ENCODE measurements around the gene YWHAQ. TPM values are rescaled to one million over a fixed set of nuclear protein-coding genes. Genes with fewer than 3 reads are reported as not detected.

YWHAQ gene
- total RNA-seq, 1 donor from 2014 or later = 173 TPM

DNA sequence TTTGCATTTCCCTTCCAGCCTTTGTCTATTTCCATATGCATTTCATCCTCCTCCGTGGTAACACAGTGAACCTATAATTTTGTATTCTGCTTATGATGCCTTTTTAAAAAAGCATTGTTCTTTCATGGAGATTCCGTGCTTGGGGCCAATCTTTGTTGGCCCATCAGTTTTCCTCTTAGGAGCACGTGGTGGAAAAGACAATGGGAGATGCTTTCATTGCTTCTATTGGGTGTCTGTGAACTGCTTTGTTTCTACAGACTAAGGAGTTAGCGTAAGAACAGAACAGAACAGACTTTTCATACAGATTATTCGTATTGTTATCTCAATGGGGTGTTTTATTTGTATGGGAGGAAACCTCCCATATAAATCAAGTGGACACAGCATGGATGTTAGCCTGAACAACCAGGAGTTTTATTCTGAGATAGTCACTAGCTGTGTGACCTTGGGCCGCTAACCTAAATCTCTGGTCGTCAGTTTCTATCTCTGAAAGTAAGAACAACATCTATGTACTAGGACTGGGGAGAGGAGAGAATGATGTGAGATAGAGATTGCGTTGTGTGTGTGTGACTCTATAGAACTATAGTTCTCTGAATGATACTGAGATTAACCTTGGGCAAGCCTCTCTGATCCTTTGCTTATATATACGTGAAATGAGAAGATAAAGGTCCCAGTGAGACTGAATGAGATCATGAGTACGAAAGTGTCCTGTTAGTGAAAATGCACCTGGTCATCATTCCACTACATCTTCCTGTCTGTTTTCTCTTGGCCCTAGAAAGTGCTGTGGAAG, 22.9 kb upstream of the YWHAQ start:
- intact Hi-C loops (cut with DNase I) = no loop called here
- Histone ChIP-seq H3K9me3 (no peaks in the 10 kb centered on the region), H3K27me3 (no peaks in the 10 kb centered on the region), H3K4me1 (no peaks in the 10 kb centered on the region), H3K27ac (no peak overlapping the region), H3K4me3 (no peak overlapping the region), H3K36me3 (no peaks in the 10 kb centered on the region)
- TF ChIP-seq POLR2A (IDR thresholded peaks at IDR 0.05) (no peak), POLR2AphosphoS5 (IDR thresholded peaks at IDR 0.05; ENCODE audit: insufficient read depth in 1 of 2, low read depth in 1 of 2) (no peak)
- TF ChIP-seq, protein P1, sequence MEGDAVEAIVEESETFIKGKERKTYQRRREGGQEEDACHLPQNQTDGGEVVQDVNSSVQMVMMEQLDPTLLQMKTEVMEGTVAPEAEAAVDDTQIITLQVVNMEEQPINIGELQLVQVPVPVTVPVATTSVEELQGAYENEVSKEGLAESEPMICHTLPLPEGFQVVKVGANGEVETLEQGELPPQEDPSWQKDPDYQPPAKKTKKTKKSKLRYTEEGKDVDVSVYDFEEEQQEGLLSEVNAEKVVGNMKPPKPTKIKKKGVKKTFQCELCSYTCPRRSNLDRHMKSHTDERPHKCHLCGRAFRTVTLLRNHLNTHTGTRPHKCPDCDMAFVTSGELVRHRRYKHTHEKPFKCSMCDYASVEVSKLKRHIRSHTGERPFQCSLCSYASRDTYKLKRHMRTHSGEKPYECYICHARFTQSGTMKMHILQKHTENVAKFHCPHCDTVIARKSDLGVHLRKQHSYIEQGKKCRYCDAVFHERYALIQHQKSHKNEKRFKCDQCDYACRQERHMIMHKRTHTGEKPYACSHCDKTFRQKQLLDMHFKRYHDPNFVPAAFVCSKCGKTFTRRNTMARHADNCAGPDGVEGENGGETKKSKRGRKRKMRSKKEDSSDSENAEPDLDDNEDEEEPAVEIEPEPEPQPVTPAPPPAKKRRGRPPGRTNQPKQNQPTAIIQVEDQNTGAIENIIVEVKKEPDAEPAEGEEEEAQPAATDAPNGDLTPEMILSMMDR (IDR thresholded peaks at IDR 0.05) = no peak
- no peak for DNase-seq (ENCODE audit: extremely low spot score in 2 of 2)

DNA sequence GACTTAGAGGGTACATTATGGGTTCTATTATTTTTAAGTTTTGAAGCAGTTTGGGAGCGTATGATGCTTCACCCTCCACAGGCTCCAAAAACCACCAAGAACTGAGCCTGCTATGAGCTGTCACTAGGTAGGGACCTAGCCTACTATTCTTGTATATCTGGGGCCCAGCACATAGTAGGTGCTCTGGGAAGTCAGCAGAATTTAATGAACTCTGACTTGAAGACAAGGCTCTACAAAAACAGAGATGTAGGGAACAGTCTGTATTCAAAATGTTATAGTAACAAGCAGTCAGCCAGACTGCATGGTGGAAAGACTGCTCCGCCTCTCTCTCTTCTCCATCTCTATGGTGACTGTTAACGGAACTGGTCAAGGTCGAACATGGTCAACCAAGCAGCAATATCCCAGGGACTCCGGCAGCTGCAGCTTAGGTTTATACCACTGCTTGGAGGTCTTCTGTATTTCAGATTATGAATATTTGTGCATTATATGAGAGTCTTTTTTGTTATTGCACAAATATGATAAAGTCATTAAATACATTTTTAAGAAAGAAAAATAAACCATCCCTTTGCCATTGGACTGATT, 22.2 kb upstream of the YWHAQ start:
- intact Hi-C loops (cut with DNase I) = no loop called here
- DNase-seq (ENCODE audit: extremely low spot score in 2 of 2) = no peak
- Histone ChIP-seq H3K36me3 (no peaks in the 10 kb centered on the region), H3K27ac (no peak overlapping the region), H3K9me3 (no peaks in the 10 kb centered on the region), H3K27me3 (no peaks in the 10 kb centered on the region), H3K4me3 (no peak overlapping the region), H3K4me1 (no peaks in the 10 kb centered on the region)
- TF ChIP-seq, protein P1 (IDR thresholded peaks at IDR 0.05) = no peak
- TF ChIP-seq POLR2A (IDR thresholded peaks at IDR 0.05) (no peak), POLR2AphosphoS5 (IDR thresholded peaks at IDR 0.05; ENCODE audit: insufficient read depth in 1 of 2, low read depth in 1 of 2) (no peak)

DNA sequence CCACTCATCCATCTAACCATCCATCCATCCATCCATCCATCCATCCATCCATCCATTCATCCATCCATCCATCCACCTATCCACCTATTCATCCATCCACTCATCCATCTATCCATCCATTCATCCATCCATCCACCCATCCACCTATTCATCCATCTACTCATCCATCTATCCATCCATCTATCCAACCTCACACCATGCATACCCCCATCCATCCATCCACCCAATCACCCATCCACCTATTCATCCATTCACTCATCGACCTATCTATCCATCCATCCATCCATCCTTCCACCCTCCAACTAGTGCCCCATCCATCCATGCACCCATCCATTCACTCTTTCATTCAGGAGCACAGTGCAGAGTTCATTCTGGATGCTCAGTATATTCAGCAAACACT, 21.5 kb upstream of the YWHAQ start:
- no peaks in the 10 kb centered on the region for H3K4me1 ChIP-seq
- DNase-seq (ENCODE audit: extremely low spot score in 2 of 2) = no peak
- TF ChIP-seq POLR2AphosphoS5 (IDR thresholded peaks at IDR 0.05; ENCODE audit: insufficient read depth in 1 of 2, low read depth in 1 of 2) (no peak), POLR2A (IDR thresholded peaks at IDR 0.05) (no peak)
- TF ChIP-seq, protein P1 (IDR thresholded peaks at IDR 0.05) = no peak
- no peaks in the 10 kb centered on the region for H3K36me3 ChIP-seq
- H3K27me3 ChIP-seq = no peaks in the 10 kb centered on the region
- H3K4me3 ChIP-seq = no peak overlapping the region
- intact Hi-C loops (cut with DNase I) = no loop called here
- no peak overlapping the region for H3K27ac ChIP-seq
- no peaks in the 10 kb centered on the region for H3K9me3 ChIP-seq

- Histone ChIP-seq H3K36me3 (no peaks in the 10 kb centered on the region), H3K4me1 (no peaks in the 10 kb centered on the region), H3K27me3 (no peaks in the 10 kb centered on the region), H3K4me3 (no peak overlapping the region), H3K9me3 (no peaks in the 10 kb centered on the region), H3K27ac (no peak overlapping the region)
- TF ChIP-seq POLR2AphosphoS5 (IDR thresholded peaks at IDR 0.05; ENCODE audit: insufficient read depth in 1 of 2, low read depth in 1 of 2) (no peak), POLR2A (IDR thresholded peaks at IDR 0.05) (no peak)
- TF ChIP-seq, protein P1 (IDR thresholded peaks at IDR 0.05) = no peak
- no peak for DNase-seq (ENCODE audit: extremely low spot score in 2 of 2)
- intact Hi-C loops (cut with DNase I) = no loop called here
Observed at GRCh38 chr2:9650119-9650821, 19.5 kb upstream of the YWHAQ start.

All from vagina (tissue), 2 donors.